Fibroblast of villous mesenchyme (primary cell): Measurements from ENCODE around the gene RAB28. TPM values are rescaled to one million over a fixed set of nuclear protein-coding genes. Genes with fewer than 3 reads are reported as not detected.

Experiments used
- DNase-seq: peaks from one replicate; pipeline ENCODE4 v3.0.0-alpha.2; 2010; ENCODE audit warnings: low read depth
- H3K4me3 ChIP-seq: 2 replicates; pipeline ENCODE4 v1.5.1; 2011; ENCODE audit warnings: low read depth, mild to moderate bottlenecking, low read length
- total RNA-seq: library from RNA; depleted of rRNA; stranded (reverse); fragments of >200 nt; gene quantifications from 2 replicates; pipeline ENCODE4 v1.2.3, GENCODE V29; 2012
- TF ChIP-seq, protein P1 (sequence below): IDR thresholded peaks from 2 replicates; pipeline ENCODE4 v1.5.1; 2012; ENCODE audit warnings: low read depth, mild to moderate bottlenecking, low read length; ENCODE audit not compliant: insufficient read depth

Gene RAB28
- total RNA-seq, 1 donor, result 21.6 TPM

DNA sequence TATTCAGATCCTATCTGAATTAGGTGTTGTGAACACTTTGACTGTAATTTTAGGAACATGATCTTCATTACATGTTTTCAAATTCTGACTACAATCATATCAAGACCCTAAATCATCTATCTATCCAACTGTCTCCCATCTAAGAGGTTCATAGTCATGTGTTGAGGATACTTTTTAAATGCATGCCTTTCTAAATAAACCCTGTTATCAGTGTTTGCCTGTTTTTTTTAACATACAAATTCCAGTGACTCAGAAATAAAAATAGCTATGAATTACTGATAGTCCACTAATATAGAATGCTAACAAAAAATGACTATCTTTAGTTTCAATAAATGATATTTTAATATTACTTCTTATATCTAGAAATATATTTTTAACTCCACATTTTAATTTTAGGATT, 8.0 kb downstream of the RAB28 start:
- DNase-seq, result no peak
- no peak overlapping the region for H3K4me3 ChIP-seq
- TF ChIP-seq, protein P1, sequence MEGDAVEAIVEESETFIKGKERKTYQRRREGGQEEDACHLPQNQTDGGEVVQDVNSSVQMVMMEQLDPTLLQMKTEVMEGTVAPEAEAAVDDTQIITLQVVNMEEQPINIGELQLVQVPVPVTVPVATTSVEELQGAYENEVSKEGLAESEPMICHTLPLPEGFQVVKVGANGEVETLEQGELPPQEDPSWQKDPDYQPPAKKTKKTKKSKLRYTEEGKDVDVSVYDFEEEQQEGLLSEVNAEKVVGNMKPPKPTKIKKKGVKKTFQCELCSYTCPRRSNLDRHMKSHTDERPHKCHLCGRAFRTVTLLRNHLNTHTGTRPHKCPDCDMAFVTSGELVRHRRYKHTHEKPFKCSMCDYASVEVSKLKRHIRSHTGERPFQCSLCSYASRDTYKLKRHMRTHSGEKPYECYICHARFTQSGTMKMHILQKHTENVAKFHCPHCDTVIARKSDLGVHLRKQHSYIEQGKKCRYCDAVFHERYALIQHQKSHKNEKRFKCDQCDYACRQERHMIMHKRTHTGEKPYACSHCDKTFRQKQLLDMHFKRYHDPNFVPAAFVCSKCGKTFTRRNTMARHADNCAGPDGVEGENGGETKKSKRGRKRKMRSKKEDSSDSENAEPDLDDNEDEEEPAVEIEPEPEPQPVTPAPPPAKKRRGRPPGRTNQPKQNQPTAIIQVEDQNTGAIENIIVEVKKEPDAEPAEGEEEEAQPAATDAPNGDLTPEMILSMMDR, result no peak

GRCh38 chr4:13471400-13471799, 12.7 kb downstream of the RAB28 start:
- no peak for DNase-seq
- H3K4me3 ChIP-seq, result no peak overlapping the region
- TF ChIP-seq, protein P1, result no peak

DNA sequence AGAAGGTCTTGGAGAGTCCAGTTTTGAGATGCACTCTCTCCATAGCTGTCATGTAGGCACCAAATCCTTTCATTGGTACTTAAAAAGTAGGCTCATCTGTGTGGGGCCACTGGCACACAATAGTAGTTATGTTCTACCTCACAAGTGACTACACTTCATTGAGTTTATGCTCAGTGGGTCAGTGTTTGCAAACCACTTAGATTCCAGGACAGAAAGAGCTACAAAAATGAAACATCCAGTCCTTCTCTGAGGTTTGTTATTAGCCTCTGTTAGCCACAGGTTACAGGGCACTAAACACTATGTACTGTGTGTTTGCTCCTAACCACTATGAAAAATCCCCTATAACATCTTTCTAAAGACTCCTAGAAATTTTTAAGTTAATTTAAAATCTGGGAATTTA, 13.8 kb downstream of the RAB28 start:
- TF ChIP-seq, protein P1, result no peak
- no peak for DNase-seq
- no peak overlapping the region for H3K4me3 ChIP-seq

- TF ChIP-seq, protein P1, result no peak
- H3K4me3 ChIP-seq, result no peak overlapping the region
- DNase-seq, result no peak
These were observed 19.2 kb downstream of the RAB28 start for GRCh38 chr4:13464973-13465372.

DNA sequence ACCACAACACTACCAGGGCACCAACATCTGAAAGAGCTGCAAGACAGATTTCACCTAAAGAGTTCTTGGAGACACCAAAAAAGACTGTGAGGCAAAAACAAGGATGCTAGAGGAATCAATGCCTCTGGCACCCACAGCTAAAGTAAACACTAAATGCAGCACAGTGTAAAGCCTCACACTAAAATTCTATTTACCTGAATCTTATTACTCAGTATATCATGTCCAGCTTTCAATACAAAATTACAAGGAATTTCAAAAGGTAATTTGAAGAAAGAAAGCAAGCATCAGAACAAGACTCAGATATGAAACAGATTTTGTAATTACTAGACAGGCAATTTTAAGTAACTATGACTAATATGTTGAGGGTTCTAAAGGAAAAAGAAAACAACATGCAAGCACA, 19.6 kb downstream of the RAB28 start:
- DNase-seq, result no peak
- TF ChIP-seq, protein P1, result no peak
- no peak overlapping the region for H3K4me3 ChIP-seq

DNA sequence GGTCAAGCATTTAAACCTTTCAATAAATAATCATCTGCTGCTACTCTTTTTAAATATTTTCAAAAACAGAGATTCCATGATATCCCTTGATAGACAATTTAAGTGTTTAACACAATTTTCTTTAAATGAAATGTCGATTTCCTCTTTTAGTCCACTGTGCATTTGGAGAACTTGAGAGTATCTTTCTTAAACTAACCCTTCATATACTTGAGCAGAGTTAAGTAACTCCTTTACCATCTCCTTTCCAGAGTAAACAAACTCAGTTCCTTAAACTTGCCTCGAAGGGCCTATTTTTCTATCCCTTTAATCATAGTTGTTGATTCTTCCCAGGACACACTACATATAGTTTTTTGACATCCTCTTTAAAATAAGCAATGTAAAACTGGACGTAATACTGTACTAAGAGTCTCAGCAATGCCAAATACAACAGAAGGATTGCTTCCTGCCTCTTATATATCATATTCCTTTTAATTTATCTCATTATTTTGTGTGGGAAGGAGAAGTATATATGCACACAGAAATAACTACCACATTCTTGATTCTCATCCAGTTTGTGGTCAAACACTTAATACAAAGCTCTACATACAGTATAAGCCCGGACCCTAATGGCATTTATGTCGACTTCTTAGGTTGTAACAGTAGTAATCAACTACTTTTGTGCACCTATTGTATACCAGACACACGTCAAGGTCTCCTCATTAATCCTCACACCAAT, 22.8 kb downstream of the RAB28 start:
- no peak for DNase-seq
- TF ChIP-seq, protein P1, result no peak
- no peak overlapping the region for H3K4me3 ChIP-seq

DNA sequence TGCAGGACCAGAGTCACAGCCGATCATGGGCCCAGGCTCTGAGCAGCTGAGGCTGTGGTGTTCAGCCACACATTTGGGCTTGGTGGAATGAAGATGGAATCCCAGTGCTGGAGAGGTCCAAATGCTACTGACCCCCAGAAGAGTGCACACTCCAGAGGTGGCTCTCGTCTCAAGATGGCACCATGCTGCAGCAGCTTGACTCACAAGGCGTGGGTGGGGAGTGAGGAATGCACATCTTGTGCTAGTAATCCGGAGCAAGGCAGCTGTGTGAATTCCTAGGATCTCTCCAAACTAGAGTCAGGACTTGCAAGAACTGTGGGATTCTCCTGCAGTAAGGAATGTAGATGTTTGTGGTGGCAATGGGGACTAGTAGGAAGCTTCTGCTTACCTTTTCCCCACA, 28.7 kb downstream of the RAB28 start:
- TF ChIP-seq, protein P1, result no peak
- DNase-seq, result no peak
- no peak overlapping the region for H3K4me3 ChIP-seq
